B cell (primary cell): ENCODE measurements around the gene TMEM120B. TPM values are rescaled to one million over a fixed set of nuclear protein-coding genes. Genes with fewer than 3 reads are reported as not detected.

Experiments used
- ATAC-seq: fragments of 200-7000 bp; cut with Tn5 transposase; one replicate; pipeline ENCODE4 v1.10.0; 2021; ENCODE audit warnings: low read depth, mild to moderate bottlenecking, moderate number of reproducible peaks, moderate library complexity
- CTCF ChIA-PET: fragments of 350-600 bp; sonication (Branson Sonifier 250); formaldehyde crosslinking; loops from one replicate; lab custom pipeline; 2021; ENCODE audit warnings: antibody characterized with exemption, inconsistent platforms; lab: Charles Lee
- POLR2A ChIA-PET: fragments of 350-600 bp; sonication (Branson Sonifier 250); formaldehyde crosslinking; loops from one replicate; lab custom pipeline; 2021; ENCODE audit warnings: antibody characterized with exemption; lab: Charles Lee
- DNase-seq: peaks from one replicate; pipeline ENCODE4 v3.0.0; 2013
- H2AFZ ChIP-seq: 2 replicates; pipeline ENCODE4 v1.6.1; 2012; ENCODE audit warnings: mild to moderate bottlenecking, low read depth, low read length; ENCODE audit not compliant: insufficient read depth, poor library complexity, severe bottlenecking
- H3K27ac ChIP-seq, 2 donors: 1 replicate in 1 of 2; 2 replicates in 1 of 2; pipeline ENCODE4 v1.5.1; 2012 to 2013; ENCODE audit warnings: low read length in 2 of 2, mild to moderate bottlenecking in 2 of 2, moderate library complexity in 1 of 2
- H3K27me3 ChIP-seq, 4 experiments: fragments of 200-600 bp in 1 of 4; sonication (generic) in 1 of 4; replicated peaks in 1 of 4; 1 replicate in 2 of 4; 2 replicates in 2 of 4; pipeline versions ENCODE4 v1.6.1 to v1.7.0; 2013 to 2016; ENCODE audit warnings: low read length in 3 of 4, mild to moderate bottlenecking in 2 of 4, mixed read lengths in 1 of 4, moderate library complexity in 1 of 4; ENCODE audit not compliant: insufficient read depth in 4 of 4, control insufficient read depth in 3 of 4; ENCODE audit errors: control extremely low read depth in 1 of 4
- H3K36me3 ChIP-seq, 2 experiments: replicated peaks in 1 of 2; 1 replicate in 1 of 2; 2 replicates in 1 of 2; pipeline versions ENCODE4 v1.6.1 to v1.7.1; 2013; ENCODE audit warnings: low read length in 1 of 2; ENCODE audit not compliant: insufficient read depth in 2 of 2, control insufficient read depth in 1 of 2; ENCODE audit errors: control extremely low read depth in 1 of 2, extremely low read depth in 1 of 2
- H3K4me1 ChIP-seq, 2 donors: fragments of 200-600 bp in 1 of 2; sonication (generic) in 1 of 2; 1 replicate in 1 of 2; 2 replicates in 1 of 2; pipeline versions ENCODE4 v1.5.1 to v1.6.1; 2013 to 2017; ENCODE audit warnings: low read length in 2 of 2; ENCODE audit not compliant: control insufficient read depth in 2 of 2, insufficient read depth in 2 of 2
- H3K4me2 ChIP-seq: replicated peaks from 2 replicates; pipeline ENCODE3; 2012; ENCODE audit warnings: mild to moderate bottlenecking, low read depth, low read length; ENCODE audit not compliant: poor library complexity, severe bottlenecking
- H3K4me3 ChIP-seq, 5 experiments: fragments of 200-600 bp in 1 of 5; sonication (generic) in 1 of 5; 1 replicate in 3 of 5; 2 replicates in 2 of 5; pipeline versions ENCODE4 v1.5.1 to v1.7.0; 2011 to 2016; ENCODE audit warnings: low read length in 4 of 5, mild to moderate bottlenecking in 4 of 5, low read depth in 2 of 5, control low read depth in 1 of 5, moderate library complexity in 1 of 5; ENCODE audit not compliant: insufficient read depth in 1 of 5; ENCODE audit errors: control extremely low read depth in 1 of 5, extremely low read depth in 1 of 5
- H3K79me2 ChIP-seq: fragments of 200-600 bp; sonication (generic); one replicate; pipeline ENCODE4 v1.6.0; 2016; ENCODE audit warnings: low read length; ENCODE audit not compliant: control insufficient read depth, insufficient read depth
- H3K9ac ChIP-seq: fragments of 200-600 bp; sonication (generic); 2 replicates; pipeline ENCODE4 v1.6.1; 2017; ENCODE audit warnings: mild to moderate bottlenecking, low read length, moderate library complexity
- H3K9me3 ChIP-seq, 3 donors: one replicate each; pipeline versions ENCODE4 v1.6.1 to v1.7.1; 2013; ENCODE audit warnings: low read length in 2 of 3; ENCODE audit not compliant: control insufficient read depth in 2 of 3, insufficient read depth in 1 of 3; ENCODE audit errors: control extremely low read depth in 1 of 3
- H4K20me1 ChIP-seq: 2 replicates; pipeline ENCODE4 v1.6.0; 2012; ENCODE audit warnings: mild to moderate bottlenecking, low read length; ENCODE audit not compliant: insufficient read depth, control insufficient read depth, poor library complexity, severe bottlenecking
- H3K27ac Mint-ChIP-seq: one replicate; pipeline ENCODE4 v1.8.0; 2021; ENCODE audit warnings: mixed read lengths
- H3K27me3 Mint-ChIP-seq: one replicate; pipeline ENCODE4 v1.8.0; 2021; ENCODE audit warnings: mixed read lengths
- H3K4me1 Mint-ChIP-seq: one replicate; pipeline ENCODE4 v1.8.0; 2021; ENCODE audit warnings: mixed read lengths
- H3K4me3 Mint-ChIP-seq: one replicate; pipeline ENCODE4 v1.8.0; 2021; ENCODE audit warnings: mixed read lengths
- H3K9me3 Mint-ChIP-seq: one replicate; pipeline ENCODE4 v1.8.0; 2022; ENCODE audit warnings: mixed read lengths; ENCODE audit not compliant: insufficient read depth
- CTCF ChIP-seq: fragments of 200-600 bp; IDR thresholded peaks from one replicate; pipeline ENCODE4 v1.8.0; 2022; ENCODE audit warnings: antibody characterized with exemption, mild to moderate bottlenecking
- EZH2 ChIP-seq: IDR thresholded peaks from 2 replicates; pipeline ENCODE4 v1.6.1; 2012; ENCODE audit warnings: borderline replicate concordance, low read depth, mild to moderate bottlenecking, moderate library complexity, low read length; ENCODE audit not compliant: insufficient read depth, poor library complexity, severe bottlenecking
- WGBS: methylation state at CpG from one replicate; pipeline ENCODE4 v1.1.5; 2013; ENCODE audit warnings: missing lambda C conversion rate; ENCODE audit not compliant: insufficient coverage; 5-methylcytosine and 5-hydroxymethylcytosine counted together
- intact Hi-C: fragments of 100-400 bp; cut with micrococcal nuclease; formaldehyde crosslinking; loops from one replicate; pipeline ENCODE4 v1.10.0; 2022
- polyA plus RNA-seq: library from polyadenylated mRNA; depleted of rRNA; stranded (reverse); fragments of >200 nt; gene quantifications from 2 replicates; pipeline ENCODE4 v1.2.3, GENCODE V29; 2012
- total RNA-seq, 2 donors: library from RNA; stranded (reverse); fragments of 120-200 nt in 1 of 2; gene quantifications; 1 replicate in 1 of 2; 2 replicates in 1 of 2; pipeline versions ENCODE4 v1.2.3 to v1.2.4, GENCODE V29; 2013 to 2022

Gene TMEM120B
- total and polyA plus RNA-seq, 2 donors (not counting 1 experiment from before 2014, with no cell fraction given) = 9.2 to 9.7 TPM

DNA sequence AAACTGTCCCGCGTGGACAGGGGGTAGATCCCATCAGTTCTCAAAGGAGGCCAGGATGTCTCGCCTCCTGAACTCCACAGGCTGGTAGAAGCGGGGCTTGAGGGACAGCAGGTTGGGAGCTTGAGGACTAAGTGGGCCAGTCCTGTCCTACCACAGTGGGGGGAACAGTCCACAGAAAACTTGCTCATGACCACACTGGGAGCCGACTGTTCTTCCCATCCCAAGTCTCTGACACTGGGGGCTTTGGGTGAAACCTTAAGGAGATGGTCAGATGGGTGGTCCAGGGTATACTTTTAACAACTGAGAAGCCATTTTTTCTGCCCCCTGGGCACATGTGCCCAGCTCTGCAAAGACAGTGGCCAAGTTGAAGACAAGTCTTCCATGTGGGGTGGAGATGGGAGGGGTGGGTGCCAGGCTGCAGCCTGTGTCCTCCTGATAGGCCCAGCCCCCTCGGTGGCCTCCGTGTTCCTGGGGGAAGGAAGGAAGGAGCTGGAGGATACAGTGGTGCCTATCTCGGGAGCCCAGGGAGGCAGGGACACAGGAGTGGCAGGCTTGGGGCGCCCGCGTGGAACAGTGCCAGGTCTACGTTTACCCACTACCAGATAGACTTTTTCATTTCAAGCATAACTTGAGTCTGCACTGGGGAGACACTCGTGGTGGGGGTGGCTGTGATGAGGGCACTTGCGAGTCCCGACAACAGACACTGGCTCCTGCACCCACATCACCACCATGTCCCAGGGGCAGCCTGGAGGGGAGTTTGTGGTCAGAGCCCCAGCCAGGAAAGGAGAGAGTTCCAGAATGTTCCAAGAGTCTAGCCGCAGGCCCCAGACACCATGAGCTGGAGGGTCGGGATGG is 66.2 kb downstream of the TMEM120B start:
- peaks cover 88% of the 10 kb centered on the region for H3K79me2 ChIP-seq
- H3K4me1 ChIP-seq = peaks cover 36 to 53% of the 10 kb centered on the region in 2 donors
- H3K36me3 ChIP-seq = peaks cover 0 to 41% of the 10 kb centered on the region in 2 experiments
- no peak for DNase-seq
- no peak overlapping the region for H3K4me3 ChIP-seq
- H3K27me3 ChIP-seq = no peaks in the 10 kb centered on the region
- H3K9ac ChIP-seq = no peak overlapping the region
- H4K20me1 ChIP-seq = peaks cover 19% of the 10 kb centered on the region
- no peak overlapping the region for H3K4me2 ChIP-seq
- peak overlapping the region in 1 of 2 donors; percentile 51 for H3K27ac ChIP-seq
- Mint-ChIP-seq H3K4me3 (no peak overlapping the region), H3K27me3 (no peaks in the 10 kb centered on the region), H3K4me1 (peaks cover 37% of the 10 kb centered on the region), H3K27ac (peak overlapping the region; percentile 65), H3K9me3 (no peaks in the 10 kb centered on the region)
- ATAC-seq = no peak
- 82% methylated on average over 9 of the region's 17 CpGs for WGBS
- ChIA-PET CTCF (interaction anchor here (33.5 kb wide), 1 partner anchor 24 kb away, joined by 1947 read pairs; the partner anchor contains the start of genes RHOF and SETD1B), POLR2A (interaction anchor here (0.7 to 3.4 kb wide), 5 partner anchors 11 to 60 kb away, joined by 3 to 37 read pairs (median 4); partner anchors contain the start of gene RHOF)
- no peak for TF ChIP-seq CTCF
- TF ChIP-seq EZH2 = no peak
- no peak overlapping the region for H2AFZ ChIP-seq
- no peaks in the 10 kb centered on the region for H3K9me3 ChIP-seq
- intact Hi-C loops = loop anchor here (5.0 kb wide), 1 partner anchor 34 kb away; no protein-coding TSS in a partner anchor
